ENCODE results near the gene EBF4.

Gene EBF4

DNA sequence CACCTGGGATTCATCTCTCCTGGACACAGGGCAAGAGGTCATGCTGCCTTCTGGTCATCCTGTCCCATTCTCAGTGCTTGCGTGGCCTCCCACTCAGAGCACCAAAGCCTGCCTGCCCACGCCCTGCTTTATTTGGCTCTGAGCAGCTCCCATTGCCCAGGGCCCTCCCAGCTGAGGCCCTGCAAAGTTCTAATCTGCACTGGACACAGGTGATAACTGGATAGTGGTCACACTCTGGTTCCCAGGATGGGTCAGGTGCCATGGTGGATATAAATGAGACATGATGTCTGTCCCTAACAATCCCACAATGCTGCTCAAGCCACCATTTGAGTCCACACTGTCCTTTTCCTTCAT lies 68.3 kb downstream of the EBF4 start:
- Histone ChIP-seq H3K36me3 (ENCODE audit: control insufficient read depth, insufficient read depth, low read length) (no peaks in the 10 kb centered on the region), H3K27me3 (replicated peaks; ENCODE audit: control insufficient read depth, insufficient read depth, low read length) (peaks cover 4% of the 10 kb centered on the region), H3K4me3 (replicated peaks; ENCODE audit: low read depth, low read length) (no peak overlapping the region)
- no peak for DNase-seq (ENCODE audit: extremely low read depth, insufficient read length)
- TF ChIP-seq, protein P1, sequence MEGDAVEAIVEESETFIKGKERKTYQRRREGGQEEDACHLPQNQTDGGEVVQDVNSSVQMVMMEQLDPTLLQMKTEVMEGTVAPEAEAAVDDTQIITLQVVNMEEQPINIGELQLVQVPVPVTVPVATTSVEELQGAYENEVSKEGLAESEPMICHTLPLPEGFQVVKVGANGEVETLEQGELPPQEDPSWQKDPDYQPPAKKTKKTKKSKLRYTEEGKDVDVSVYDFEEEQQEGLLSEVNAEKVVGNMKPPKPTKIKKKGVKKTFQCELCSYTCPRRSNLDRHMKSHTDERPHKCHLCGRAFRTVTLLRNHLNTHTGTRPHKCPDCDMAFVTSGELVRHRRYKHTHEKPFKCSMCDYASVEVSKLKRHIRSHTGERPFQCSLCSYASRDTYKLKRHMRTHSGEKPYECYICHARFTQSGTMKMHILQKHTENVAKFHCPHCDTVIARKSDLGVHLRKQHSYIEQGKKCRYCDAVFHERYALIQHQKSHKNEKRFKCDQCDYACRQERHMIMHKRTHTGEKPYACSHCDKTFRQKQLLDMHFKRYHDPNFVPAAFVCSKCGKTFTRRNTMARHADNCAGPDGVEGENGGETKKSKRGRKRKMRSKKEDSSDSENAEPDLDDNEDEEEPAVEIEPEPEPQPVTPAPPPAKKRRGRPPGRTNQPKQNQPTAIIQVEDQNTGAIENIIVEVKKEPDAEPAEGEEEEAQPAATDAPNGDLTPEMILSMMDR (IDR thresholded peaks at IDR 0.05; ENCODE audit: insufficient read depth, low read length, poor library complexity, severe bottlenecking): no peak

DNA sequence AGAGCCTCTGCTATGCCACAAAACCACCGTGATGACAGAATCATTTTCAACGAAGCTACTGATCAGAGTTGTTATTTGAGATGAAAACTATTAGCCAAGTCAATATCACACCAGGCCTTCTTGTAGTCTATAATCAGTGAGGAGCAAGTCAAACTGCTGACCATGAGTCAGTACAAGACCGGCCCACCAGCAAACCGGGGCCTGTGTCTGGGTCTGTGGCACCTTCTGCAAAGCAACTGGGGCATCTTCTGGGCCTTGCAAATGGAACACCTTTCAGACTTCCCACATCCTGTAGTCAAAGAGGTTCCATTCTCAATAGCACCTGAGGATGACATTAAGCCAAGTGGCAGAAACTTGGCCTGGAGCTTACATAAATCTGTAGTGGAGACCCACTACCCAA lies 69.3 kb downstream of the EBF4 start:
- DNase-seq (ENCODE audit: extremely low read depth, insufficient read length): no peak
- Histone ChIP-seq H3K36me3 (ENCODE audit: control insufficient read depth, insufficient read depth, low read length) (no peaks in the 10 kb centered on the region), H3K27me3 (replicated peaks; ENCODE audit: control insufficient read depth, insufficient read depth, low read length) (no peaks in the 10 kb centered on the region; the same call in 1 of the 2 replicates), H3K4me3 (replicated peaks; ENCODE audit: low read depth, low read length) (no peak overlapping the region)
- TF ChIP-seq, protein P1 (IDR thresholded peaks at IDR 0.05; ENCODE audit: insufficient read depth, low read length, poor library complexity, severe bottlenecking): no peak

DNA sequence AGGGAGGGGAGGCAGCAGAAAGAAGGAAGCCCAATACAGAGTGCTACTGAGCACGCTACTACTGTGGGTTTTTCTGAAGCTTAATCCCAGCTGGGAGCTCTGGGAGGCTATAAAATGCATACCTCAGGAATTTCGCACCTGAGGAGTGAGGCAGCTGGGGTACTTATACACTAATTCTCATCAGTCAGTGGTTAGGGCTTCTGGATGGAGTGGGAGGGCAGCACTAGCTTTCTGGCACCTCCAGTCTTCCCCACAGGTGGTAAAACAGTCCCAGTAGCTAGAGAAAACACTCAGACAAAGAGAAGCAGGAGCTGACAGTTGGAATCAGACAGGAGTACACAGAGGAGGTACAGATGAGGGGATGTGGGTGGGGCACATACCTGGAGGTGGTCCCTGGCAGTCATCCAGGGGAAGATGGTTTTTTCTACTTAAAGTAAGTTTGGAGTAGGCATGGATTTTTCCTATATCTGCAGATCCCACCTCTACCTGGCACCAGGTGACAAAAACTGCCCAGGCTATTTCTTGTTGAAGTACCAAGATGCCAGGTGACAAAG lies 70.1 kb downstream of the EBF4 start:
- H3K4me3 ChIP-seq (replicated peaks; ENCODE audit: low read depth, low read length): no peak overlapping the region
- TF ChIP-seq, protein P1 (IDR thresholded peaks at IDR 0.05; ENCODE audit: insufficient read depth, low read length, poor library complexity, severe bottlenecking): no peak
- DNase-seq (ENCODE audit: extremely low read depth, insufficient read length): no peak
- no peaks in the 10 kb centered on the region for H3K36me3 ChIP-seq (ENCODE audit: control insufficient read depth, insufficient read depth, low read length)
- H3K27me3 ChIP-seq (replicated peaks; ENCODE audit: control insufficient read depth, insufficient read depth, low read length): no peaks in the 10 kb centered on the region; the same call in 1 of the 2 replicates

DNA sequence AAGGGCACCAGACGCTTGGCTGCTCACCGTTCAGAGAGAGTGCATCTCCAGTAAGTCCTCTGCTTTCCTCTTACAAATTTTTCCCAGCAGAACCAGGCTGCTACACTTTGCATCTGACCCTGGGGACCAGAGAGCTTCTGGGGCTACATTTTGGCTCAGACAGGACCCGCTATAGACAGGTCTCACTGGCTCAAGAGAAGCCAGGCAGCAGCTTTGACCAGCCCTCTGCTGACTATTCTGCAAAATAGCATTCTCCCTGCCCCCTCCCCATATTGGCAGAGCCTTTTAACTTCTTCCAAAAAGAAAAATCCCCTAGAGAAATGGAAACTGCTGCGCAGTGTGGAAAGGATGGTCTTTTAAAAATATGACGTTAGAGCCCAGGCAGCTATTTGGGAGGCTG lies 70.6 kb downstream of the EBF4 start:
- DNase-seq (ENCODE audit: extremely low read depth, insufficient read length): no peak
- no peaks in the 10 kb centered on the region for H3K36me3 ChIP-seq (ENCODE audit: control insufficient read depth, insufficient read depth, low read length)
- TF ChIP-seq, protein P1 (IDR thresholded peaks at IDR 0.05; ENCODE audit: insufficient read depth, low read length, poor library complexity, severe bottlenecking): no peak
- no peaks in the 10 kb centered on the region; the same call in 1 of the 2 replicates for H3K27me3 ChIP-seq (replicated peaks; ENCODE audit: control insufficient read depth, insufficient read depth, low read length)
- no peak overlapping the region for H3K4me3 ChIP-seq (replicated peaks; ENCODE audit: low read depth, low read length)

DNA sequence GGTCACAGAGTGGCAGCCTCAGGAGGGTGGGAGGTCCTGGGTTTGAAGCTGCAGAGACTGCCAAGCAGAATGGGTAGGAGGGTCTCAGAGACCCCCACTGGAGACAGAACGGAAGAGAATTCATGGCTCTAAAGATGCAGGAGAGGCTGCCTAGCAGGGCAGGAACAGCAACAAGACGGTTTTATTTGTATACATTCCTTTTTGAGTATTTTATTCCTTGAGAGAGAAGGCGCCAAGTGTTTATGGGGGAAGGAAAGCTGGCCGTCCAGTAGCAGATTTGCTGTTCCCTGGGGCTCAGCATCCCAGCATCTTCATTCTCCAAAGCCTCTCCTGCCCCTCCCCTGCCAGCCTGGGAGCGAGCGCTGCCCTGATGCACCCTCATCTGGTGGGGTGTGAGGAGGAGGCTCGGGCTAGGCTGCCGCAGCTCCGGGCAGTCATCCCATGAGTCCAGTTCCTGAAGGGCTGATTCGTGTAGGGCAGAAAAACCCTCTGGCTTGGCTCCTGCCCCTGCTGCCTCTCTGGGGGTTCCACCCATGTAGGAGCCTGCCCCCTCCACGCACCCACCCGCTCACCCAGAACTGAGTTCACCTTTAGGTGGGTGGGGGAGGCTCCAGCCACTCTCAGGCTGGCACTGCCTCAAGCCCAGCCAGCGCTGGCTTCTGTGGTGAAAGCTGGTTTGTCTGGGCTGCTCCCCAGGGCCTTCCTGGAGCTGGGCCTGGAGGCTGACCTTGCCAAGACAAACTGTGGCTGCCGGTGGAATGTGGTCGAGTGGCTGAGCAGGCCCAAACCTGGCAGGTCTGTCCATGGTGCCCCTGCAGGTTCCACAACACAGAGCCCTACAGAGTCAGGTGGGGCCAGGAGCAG lies 75.4 kb downstream of the EBF4 start:
- no peak for DNase-seq (ENCODE audit: extremely low read depth, insufficient read length)
- TF ChIP-seq, protein P1 (IDR thresholded peaks at IDR 0.05; ENCODE audit: insufficient read depth, low read length, poor library complexity, severe bottlenecking): no peak

More for the DNA sequence above, 75.4 kb downstream of the EBF4 start:
- Histone ChIP-seq H3K4me3 (replicated peaks; ENCODE audit: low read depth, low read length) (no peak overlapping the region), H3K27me3 (replicated peaks; ENCODE audit: control insufficient read depth, insufficient read depth, low read length) (peaks cover 2% of the 10 kb centered on the region; the same call in 1 of the 2 replicates), H3K36me3 (ENCODE audit: control insufficient read depth, insufficient read depth, low read length) (no peaks in the 10 kb centered on the region)
